Heart left ventricle (tissue), 13 donors: Measurements from ENCODE around the gene LAMC3.

ENCODE experiments used
- POLR2A ChIP-seq, 2 donors: fragments of 450-650 bp; IDR thresholded peaks; one replicate each; pipeline ENCODE4 v1.6.1; 2017; ENCODE audit warnings: antibody characterized with exemption in 2 of 2, mild to moderate bottlenecking in 2 of 2, moderate library complexity in 2 of 2
- TF ChIP-seq, protein P1 (sequence below), 12 donors: fragments of 200-600 bp; sonication (generic) in 4 of 12; IDR thresholded peaks; one replicate each; pipeline versions ENCODE4 v1.5.0 to v1.8.0; 2018 to 2022; ENCODE audit warnings: antibody characterized with exemption in 12 of 12, mild to moderate bottlenecking in 5 of 12
- donor health status: ischemic (EF 13 %, LVEDD 7.1; RV severe dilation, severe dysfunction).
- donor health status: DM: no; HTN: yes; CAD: no.
- donor health status: DM: no; HTN: no; CAD: no.
- donor health status: ischemic (EF 25% LVEDD 6.9; RV normal size, moderate dysfunction).
- donor health status: ischemic (EF 25% LVEDD 5.7; RV mildly dilated, moderate dysfunction).
- donor health status: ischemic (EF 35%, LVEDD 5.7; RV mildly dilated, moderate dysfunction).
- donor health status: nonischemic (EF 11% LVEDD 7.7; RV severe dilation, severe dysfunction).
- donor health status: DM: yes; HTN: yes; CAD: no.
- donor health status: PGD.
- donor health status: ischemic (EF 29% LVEDD 5.4; RV normal size, mild dysfunction).
- donor health status: nonischemic (EF 23%, LVEDD 6.1; RV moderate dilation, normal function).

GRCh38 chr9:131032384-131032783 lies 23.4 kb downstream of the LAMC3 start:
- TF ChIP-seq, protein P1, sequence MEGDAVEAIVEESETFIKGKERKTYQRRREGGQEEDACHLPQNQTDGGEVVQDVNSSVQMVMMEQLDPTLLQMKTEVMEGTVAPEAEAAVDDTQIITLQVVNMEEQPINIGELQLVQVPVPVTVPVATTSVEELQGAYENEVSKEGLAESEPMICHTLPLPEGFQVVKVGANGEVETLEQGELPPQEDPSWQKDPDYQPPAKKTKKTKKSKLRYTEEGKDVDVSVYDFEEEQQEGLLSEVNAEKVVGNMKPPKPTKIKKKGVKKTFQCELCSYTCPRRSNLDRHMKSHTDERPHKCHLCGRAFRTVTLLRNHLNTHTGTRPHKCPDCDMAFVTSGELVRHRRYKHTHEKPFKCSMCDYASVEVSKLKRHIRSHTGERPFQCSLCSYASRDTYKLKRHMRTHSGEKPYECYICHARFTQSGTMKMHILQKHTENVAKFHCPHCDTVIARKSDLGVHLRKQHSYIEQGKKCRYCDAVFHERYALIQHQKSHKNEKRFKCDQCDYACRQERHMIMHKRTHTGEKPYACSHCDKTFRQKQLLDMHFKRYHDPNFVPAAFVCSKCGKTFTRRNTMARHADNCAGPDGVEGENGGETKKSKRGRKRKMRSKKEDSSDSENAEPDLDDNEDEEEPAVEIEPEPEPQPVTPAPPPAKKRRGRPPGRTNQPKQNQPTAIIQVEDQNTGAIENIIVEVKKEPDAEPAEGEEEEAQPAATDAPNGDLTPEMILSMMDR (IDR thresholded peaks at IDR 0.05), result no peak
- TF ChIP-seq POLR2A (IDR thresholded peaks at IDR 0.05), result no peak
